ENCODE data around the gene SIRT4. TPM values are rescaled to one million over a fixed set of nuclear protein-coding genes. Genes with fewer than 3 reads are reported as not detected.

SIRT4 gene
- total RNA-seq, 1 experiment from 2014 or later, result 2.1 TPM

- no peak overlapping the region for H2BK20ac ChIP-seq (ENCODE audit: low read depth, low read length, poor library complexity, severe bottlenecking)
- no peak overlapping the region for H2BK12ac ChIP-seq (ENCODE audit: insufficient read length, low read depth, low read length)
- H3K23ac ChIP-seq (ENCODE audit: insufficient read length, low read depth, low read length), result no peak overlapping the region
- Mint-ChIP-seq H3K27me3 (ENCODE audit: low read depth) (peaks cover 19% of the 10 kb centered on the region), H3K4me3 (no peak overlapping the region), H3K4me1 (peaks cover 5 to 7% of the 10 kb centered on the region in 2 experiments; a peak in 3 of 4 replicates), H3K27ac (peak overlapping the region in 1 of 3 experiments; percentile 22; a peak in 1 of 7 replicates), H3K36me3 (ENCODE audit: insufficient read depth in 1 of 3, low read depth in 3 of 3) (no peaks in the 10 kb centered on the region), H3K9me3 (no peaks in the 10 kb centered on the region)
- H4K5ac ChIP-seq (ENCODE audit: insufficient read length, low read depth, low read length), result no peak overlapping the region
- no peak overlapping the region for H3T11ph ChIP-seq (ENCODE audit: low read length)
- H2BK5ac ChIP-seq (ENCODE audit: insufficient read length, low read length), result no peak overlapping the region
- no peak overlapping the region for H3K18ac ChIP-seq (ENCODE audit: insufficient read length, low read depth, low read length)
- WGBS (ENCODE audit: extremely low coverage, insufficient read length, low lambda C conversion rate), result no CpG with 5 or more reads among the region's 9 CpGs
- H3K9me3 ChIP-seq (ENCODE audit: control insufficient read depth, low read depth, low read length), result no peaks in the 10 kb centered on the region
- no peak overlapping the region for H4K8ac ChIP-seq (replicated peaks; ENCODE audit: insufficient read length, low read depth, low read length)
- no peaks in the 10 kb centered on the region for H3K23me2 ChIP-seq (ENCODE audit: insufficient read length, low read depth, low read length, poor library complexity, severe bottlenecking)
- no peak for TF ChIP-seq CTCF (conservative IDR thresholded peaks at IDR 0.05)
- H3K4ac ChIP-seq (ENCODE audit: low read depth, low read length), result no peak overlapping the region
- no peaks in the 10 kb centered on the region for H3K79me2 ChIP-seq (ENCODE audit: insufficient read depth, low read length)
- H3K4me1 ChIP-seq (ENCODE audit: insufficient read depth, low read length), result no peaks in the 10 kb centered on the region
- H2AK5ac ChIP-seq (ENCODE audit: insufficient read length, low read length), result no peak overlapping the region
- no peak for DNase-seq
- H4K20me1 ChIP-seq (ENCODE audit: control insufficient read depth, insufficient read depth, insufficient read length), result no peaks in the 10 kb centered on the region
- no peak overlapping the region for H3K14ac ChIP-seq (ENCODE audit: insufficient read depth, low read length)
- H3K4me2 ChIP-seq (ENCODE audit: insufficient read depth, insufficient read length, low read length), result peak overlapping the region; percentile 48
- no peaks in the 10 kb centered on the region for H3K79me1 ChIP-seq (ENCODE audit: insufficient read depth, low read depth, low read length, poor library complexity, severe bottlenecking)
- H3K9ac ChIP-seq (ENCODE audit: extremely low read depth, insufficient read length, low read length), result no peak overlapping the region
- no peak overlapping the region for H2BK120ac ChIP-seq (ENCODE audit: low read depth, low read length, poor library complexity, severe bottlenecking)
- no peaks in the 10 kb centered on the region for H3K27me3 ChIP-seq (ENCODE audit: insufficient read depth, low read length)
- H3K27ac ChIP-seq (ENCODE audit: insufficient read length, low read depth, low read length), result no peak overlapping the region
- H2AFZ ChIP-seq (ENCODE audit: low read length), result no peak overlapping the region
- 0 out of 2 replicates have a peak overlapping the region, but pooled peaks have one; percentile 68 for H2BK15ac ChIP-seq (ENCODE audit: low read depth, low read length)
- H4K91ac ChIP-seq (ENCODE audit: insufficient read length, low read depth, low read length), result no peak overlapping the region
- H3K56ac ChIP-seq (ENCODE audit: insufficient read length, low read depth, low read length), result no peak overlapping the region
Measured at GRCh38 chr12:120324841-120325417, 22.8 kb downstream of the SIRT4 start.

Data from H9 (cell line).